ENCODE results near the gene LAMA2. TPM values are rescaled to one million over a fixed set of nuclear protein-coding genes. Genes with fewer than 3 reads are reported as not detected.

The LAMA2 gene
- total and polyA plus RNA-seq, 2 of the 8 experiments (the other 6 are each of a cell fraction or from before 2014, with no cell fraction given): 1.3 to 3.8 TPM

DNA sequence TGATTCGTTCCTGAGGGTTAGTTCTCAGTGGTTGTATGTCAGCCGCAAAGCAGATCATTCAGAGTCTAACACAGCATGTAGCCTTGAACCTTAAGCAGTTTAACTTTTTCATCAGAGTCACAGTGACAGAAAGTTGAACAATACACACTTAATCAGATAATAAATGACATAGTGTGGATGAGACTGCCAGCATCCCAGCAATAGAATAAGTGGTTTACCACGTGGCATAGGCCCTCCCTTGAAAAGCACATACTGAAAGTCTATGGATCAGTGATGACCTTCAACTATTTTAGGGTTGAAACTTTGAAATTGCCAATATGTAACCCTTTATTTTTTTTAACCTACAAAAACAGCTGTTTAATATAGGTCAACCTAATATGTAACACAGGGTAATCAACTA lies 561.7 kb downstream of the LAMA2 start:
- ChIA-PET POLR2A (ENCODE audit: partially characterized antibody) (no interaction called here), CTCF (ENCODE audit: partially characterized antibody) (interaction anchor here (1.4 kb wide), 1 partner anchor 28 kb away, joined by 4 read pairs; no protein-coding TSS in a partner anchor)
- Histone ChIP-seq H3K56ac (replicated peaks; ENCODE audit: insufficient read length, low read depth, low read length) (no peak overlapping the region), H2BK12ac (ENCODE audit: low read depth, low read length) (no peak overlapping the region), H2BK15ac (ENCODE audit: low read length) (no peak overlapping the region), H3K4me1 (replicated peaks in 1 of 4; ENCODE audit: control insufficient read depth in 3 of 4, insufficient read depth in 4 of 4, low read length in 3 of 4) (peaks cover 0 to 16% (median 2%) of the 10 kb centered on the region in 4 experiments; a peak in 2 of 7 replicates), H3K18ac (ENCODE audit: extremely low read depth, low read length) (no peak overlapping the region), H3K4me2 (ENCODE audit: insufficient read depth in 1 of 2, low read depth in 2 of 2, low read length in 2 of 2) (no peak overlapping the region), H4K8ac (ENCODE audit: extremely low read depth, insufficient read depth, low read length) (no peak overlapping the region), H3K27me3 (replicated peaks in 1 of 4; ENCODE audit: control insufficient read depth in 3 of 4, extremely low read depth in 1 of 4, insufficient read depth in 3 of 4, low read length in 3 of 4) (no peaks in the 10 kb centered on the region), H3K9ac (replicated peaks in 1 of 4; ENCODE audit: extremely low read depth in 1 of 4, low read depth in 3 of 4, low read length in 3 of 4) (no peak overlapping the region), H4K20me1 (replicated peaks in 1 of 2; ENCODE audit: control insufficient read depth in 1 of 2, insufficient read depth in 2 of 2, low read length in 2 of 2) (no peaks in the 10 kb centered on the region), H3K79me1 (ENCODE audit: low read depth, low read length) (no peaks in the 10 kb centered on the region), H3K36me3 (ENCODE audit: control insufficient read depth in 2 of 4, insufficient read depth in 4 of 4, low read length in 3 of 4) (no peaks in the 10 kb centered on the region), H3K23ac (ENCODE audit: insufficient read length) (no peak overlapping the region), H2AK5ac (ENCODE audit: low read depth, low read length) (no peak overlapping the region), H3K79me2 (ENCODE audit: control insufficient read depth in 1 of 2, insufficient read depth in 2 of 2, low read length in 2 of 2) (no peaks in the 10 kb centered on the region), H3K4ac (replicated peaks; ENCODE audit: insufficient read length, low read depth, low read length) (no peak overlapping the region), H2BK20ac (ENCODE audit: low read length) (no peak overlapping the region), H3K9me3 (ENCODE audit: insufficient read depth in 2 of 2, low read depth in 1 of 2, low read length in 1 of 2) (no peaks in the 10 kb centered on the region), H3K14ac (ENCODE audit: insufficient read length) (no peak overlapping the region), H3K23me2 (ENCODE audit: low read depth, low read length) (no peaks in the 10 kb centered on the region), H3K4me3 (ENCODE audit: extremely low read depth in 1 of 4, insufficient read depth in 2 of 4, low read depth in 3 of 4, low read length in 4 of 4) (no peak overlapping the region), H2BK5ac (ENCODE audit: low read depth, low read length) (no peak overlapping the region), H3K27ac (ENCODE audit: low read depth, low read length) (no peak overlapping the region), H2AFZ (ENCODE audit: low read length) (no peak overlapping the region), H4K5ac (ENCODE audit: insufficient read length, low read depth, low read length) (no peak overlapping the region), H2BK120ac (replicated peaks; ENCODE audit: low read depth, low read length) (no peak overlapping the region), H4K91ac (replicated peaks; ENCODE audit: insufficient read length, low read length) (no peak overlapping the region)
- DNase-seq (ENCODE audit: low read depth in 1 of 2, low spot score in 2 of 2) (no peak), FAIRE-seq (no peak)
- WGBS, 2 experiments (ENCODE audit: extremely low coverage in 1 of 2, insufficient coverage in 1 of 2, insufficient read length in 1 of 2, insufficient replicate concordance in 2 of 2, low coverage in 1 of 2, low lambda C conversion rate in 2 of 2, missing lambda C conversion rate in 1 of 2): 87% methylated on average over 3 of the region's 3 CpGs; no CpG with 5 or more reads in 1 of the 2 experiments
- no peak for TF ChIP-seq RNF2 (IDR thresholded peaks at IDR 0.05; ENCODE audit: borderline replicate concordance, low read depth, low read length, missing control alignments, poor library complexity, severe bottlenecking)
- no peak for TF ChIP-seq ATF3 (IDR thresholded peaks at IDR 0.05; ENCODE audit: insufficient read depth, low read depth, low read length)
- no peak for TF ChIP-seq ATF2 (IDR thresholded peaks at IDR 0.05; ENCODE audit: low read length)
- TF ChIP-seq SIN3A (conservative IDR thresholded peaks at IDR 0.05 in 1 of 2, IDR thresholded peaks at IDR 0.05 in 1 of 2; ENCODE audit: low read depth in 1 of 2, low read length in 2 of 2): no peak
- no peak for TF ChIP-seq POLR2AphosphoS5 (IDR thresholded peaks at IDR 0.05; ENCODE audit: low read depth, low read length)
- TF ChIP-seq ZNF274 (IDR thresholded peaks at IDR 0.05; ENCODE audit: borderline replicate concordance, extremely low read depth, low read length): no peak
- TF ChIP-seq TBP (IDR thresholded peaks at IDR 0.05; ENCODE audit: low read depth, low read length): no peak
- TF ChIP-seq, protein P1, sequence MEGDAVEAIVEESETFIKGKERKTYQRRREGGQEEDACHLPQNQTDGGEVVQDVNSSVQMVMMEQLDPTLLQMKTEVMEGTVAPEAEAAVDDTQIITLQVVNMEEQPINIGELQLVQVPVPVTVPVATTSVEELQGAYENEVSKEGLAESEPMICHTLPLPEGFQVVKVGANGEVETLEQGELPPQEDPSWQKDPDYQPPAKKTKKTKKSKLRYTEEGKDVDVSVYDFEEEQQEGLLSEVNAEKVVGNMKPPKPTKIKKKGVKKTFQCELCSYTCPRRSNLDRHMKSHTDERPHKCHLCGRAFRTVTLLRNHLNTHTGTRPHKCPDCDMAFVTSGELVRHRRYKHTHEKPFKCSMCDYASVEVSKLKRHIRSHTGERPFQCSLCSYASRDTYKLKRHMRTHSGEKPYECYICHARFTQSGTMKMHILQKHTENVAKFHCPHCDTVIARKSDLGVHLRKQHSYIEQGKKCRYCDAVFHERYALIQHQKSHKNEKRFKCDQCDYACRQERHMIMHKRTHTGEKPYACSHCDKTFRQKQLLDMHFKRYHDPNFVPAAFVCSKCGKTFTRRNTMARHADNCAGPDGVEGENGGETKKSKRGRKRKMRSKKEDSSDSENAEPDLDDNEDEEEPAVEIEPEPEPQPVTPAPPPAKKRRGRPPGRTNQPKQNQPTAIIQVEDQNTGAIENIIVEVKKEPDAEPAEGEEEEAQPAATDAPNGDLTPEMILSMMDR (IDR thresholded peaks at IDR 0.05; ENCODE audit: control extremely low read depth in 1 of 3, insufficient read depth in 1 of 3, low read depth in 1 of 3, low read length in 3 of 3): no peak
